Measurements from ENCODE around the gene RIPOR1. TPM values are rescaled to one million over a fixed set of nuclear protein-coding genes. Genes with fewer than 3 reads are reported as not detected.

Gene RIPOR1
- total RNA-seq, 1 experiment from 2014 or later: 34.4 TPM

DNA sequence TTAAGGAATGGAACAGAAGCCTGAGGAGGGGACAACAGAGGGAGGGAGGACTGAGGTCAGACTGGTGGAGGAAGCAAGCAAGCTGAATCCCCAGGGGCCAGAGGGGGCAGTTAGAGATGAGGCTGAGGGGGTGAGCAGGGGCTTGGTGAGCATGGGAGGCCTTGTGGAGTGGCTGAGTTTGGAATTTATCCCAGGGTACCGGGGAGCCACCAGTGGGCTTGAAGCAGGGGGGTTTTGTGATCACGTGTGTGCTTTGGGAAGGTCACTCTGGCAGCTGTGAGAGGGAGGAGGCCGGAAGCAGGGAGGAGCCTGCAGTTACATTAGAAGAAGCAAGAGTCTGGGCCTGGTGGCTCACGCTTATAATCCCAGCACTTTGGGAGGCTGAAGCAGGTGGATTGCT is 23.8 kb downstream of the RIPOR1 start:
- DNase-seq (ENCODE audit: low read depth): no peak

DNA sequence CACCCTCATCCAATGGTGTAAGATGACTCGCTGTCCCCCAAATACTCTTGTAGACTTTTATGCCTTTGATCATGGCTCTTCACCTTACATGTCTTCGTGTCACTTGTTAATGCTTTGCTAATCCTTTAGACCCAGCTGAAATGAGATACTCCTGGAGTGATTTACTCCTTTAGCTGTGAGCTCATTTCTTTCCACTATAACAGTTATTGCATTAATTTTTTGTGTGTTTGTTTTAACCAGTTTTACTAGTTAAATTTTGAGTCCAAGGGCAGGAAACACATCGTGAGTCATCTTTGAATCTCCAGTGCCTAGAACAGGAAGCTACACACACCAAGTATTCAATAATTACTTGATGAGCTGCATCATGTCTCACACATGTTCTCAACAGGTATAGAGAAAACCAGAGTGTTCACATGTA is 27.2 kb downstream of the RIPOR1 start:
- DNase-seq (ENCODE audit: low read depth): peak; percentile 82

DNA sequence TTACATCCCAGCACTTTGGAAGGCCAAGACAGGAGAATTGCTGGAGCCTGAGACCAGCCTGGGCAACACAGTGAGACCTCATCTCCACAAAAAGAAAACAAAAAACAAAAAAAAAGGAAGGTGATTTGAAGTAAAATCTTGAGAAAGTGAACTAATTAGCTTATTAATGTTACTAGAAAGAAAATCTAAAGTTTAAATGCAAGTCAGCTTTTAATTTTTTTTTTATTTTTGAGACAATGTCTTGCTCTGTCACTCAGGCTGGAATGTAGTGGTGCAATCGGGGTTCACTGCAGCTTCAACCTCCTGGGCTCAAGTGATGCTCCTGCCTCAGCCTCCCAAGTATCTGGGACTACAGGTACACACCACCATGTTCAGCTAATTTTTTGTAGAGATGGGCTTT is 30.2 kb downstream of the RIPOR1 start:
- no peak for DNase-seq (ENCODE audit: low read depth)

DNA sequence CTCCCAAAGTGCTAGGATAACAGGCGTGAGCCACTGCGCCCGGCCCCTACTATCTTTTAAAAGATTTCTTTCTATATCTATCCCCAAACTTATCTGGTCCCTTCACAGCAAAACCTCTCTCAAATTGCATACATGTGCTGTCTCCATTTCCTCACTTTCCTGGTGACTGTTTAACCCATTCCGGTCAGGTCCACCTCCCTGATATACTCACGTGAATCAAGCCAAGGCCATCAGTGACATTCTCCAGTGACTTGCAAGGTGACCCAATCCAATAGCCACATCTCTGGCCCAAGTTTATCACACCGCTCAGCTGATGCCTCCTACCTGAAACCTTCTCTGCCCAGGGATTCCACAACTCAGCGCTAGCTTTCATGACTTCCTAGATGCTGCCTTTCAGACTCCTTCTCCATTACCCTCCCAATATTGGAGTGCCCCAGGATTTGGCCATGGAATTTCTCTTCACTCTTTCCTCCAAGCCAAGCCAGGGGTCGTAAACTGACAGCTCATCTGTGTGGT is 32.3 kb downstream of the RIPOR1 start:
- peak; percentile 27 for DNase-seq (ENCODE audit: low read depth)

DNA sequence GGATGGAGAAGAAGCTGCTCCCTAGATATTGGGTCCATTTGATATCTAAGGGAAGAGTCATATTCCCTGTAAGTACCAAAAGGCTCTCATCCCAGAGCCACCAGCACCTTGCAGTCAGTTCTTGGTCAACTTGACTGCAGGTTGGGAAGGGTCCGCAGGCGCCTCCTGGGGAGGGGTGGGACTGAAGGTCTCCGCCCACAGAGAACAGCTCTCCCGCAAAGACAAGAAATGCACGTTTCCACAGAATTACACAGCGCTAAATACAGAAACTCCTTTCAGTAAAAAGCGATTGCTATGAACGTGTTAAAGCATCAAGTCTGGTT is 32.8 kb downstream of the RIPOR1 start:
- no peak for DNase-seq (ENCODE audit: low read depth)

DNA sequence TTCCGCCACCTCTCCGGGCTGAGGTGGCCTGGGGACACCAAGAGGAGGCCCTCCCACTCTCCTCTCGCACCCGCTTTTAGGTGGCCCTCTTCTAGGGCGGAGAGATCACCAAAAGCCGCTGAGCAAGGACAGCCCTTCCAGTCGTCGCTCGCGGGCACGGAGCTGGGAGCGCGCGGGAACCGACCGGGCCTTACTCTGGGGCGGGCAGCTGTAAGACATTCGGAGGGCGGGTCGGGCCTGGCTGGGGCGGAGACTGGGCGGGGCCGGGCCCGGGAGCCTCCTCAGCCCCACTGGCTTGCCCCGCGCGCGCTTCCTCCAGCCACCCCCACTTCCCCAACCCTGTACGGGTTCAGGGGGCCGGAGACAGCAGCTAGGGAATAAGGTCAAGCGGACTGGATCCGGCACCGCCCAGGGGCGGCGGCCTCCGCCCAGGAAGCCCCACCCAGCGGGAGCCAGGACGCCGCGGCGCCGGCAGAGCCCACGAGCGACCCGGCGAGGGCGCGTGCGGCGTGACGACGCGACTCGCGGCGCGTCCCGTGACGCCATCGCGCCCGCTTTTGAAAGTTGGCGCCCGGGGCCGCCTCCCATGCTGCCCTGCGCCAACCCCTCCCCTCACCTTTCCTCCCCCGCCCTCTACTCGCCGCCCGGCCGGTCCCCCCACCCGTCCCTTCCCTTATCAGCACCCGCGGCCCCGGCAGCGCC is 33.3 kb downstream of the RIPOR1 start:
- DNase-seq (ENCODE audit: low read depth): peak; percentile 97

DNA sequence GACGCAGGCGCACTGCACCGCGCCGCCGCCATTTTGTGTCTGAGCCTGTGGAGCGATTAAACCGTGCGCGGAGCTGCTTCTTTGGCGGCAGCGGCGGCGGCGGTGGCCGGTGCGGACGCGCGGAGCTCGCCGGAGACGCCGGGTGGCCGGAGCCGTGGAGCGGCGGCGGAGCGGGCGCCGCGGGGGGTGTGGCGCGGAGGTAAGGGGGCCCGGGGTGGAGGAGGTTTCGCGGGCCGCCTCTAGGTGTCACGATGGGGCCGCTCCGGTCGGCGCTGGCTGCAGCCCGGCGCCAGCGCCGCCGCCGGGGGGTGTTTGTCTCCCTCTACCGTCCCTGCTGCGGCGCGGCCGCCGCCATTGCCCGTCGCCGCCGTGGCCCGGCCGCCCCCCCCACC is 33.9 kb downstream of the RIPOR1 start, which contains the start of gene CTCF:
Gene CTCF, plus strand, starts transcription at position 1 of the 392 bp plus-strand sequence. CDS start 48,307 bp downstream, outside the sequence.
- peak; percentile 78 for DNase-seq (ENCODE audit: low read depth)

DNA sequence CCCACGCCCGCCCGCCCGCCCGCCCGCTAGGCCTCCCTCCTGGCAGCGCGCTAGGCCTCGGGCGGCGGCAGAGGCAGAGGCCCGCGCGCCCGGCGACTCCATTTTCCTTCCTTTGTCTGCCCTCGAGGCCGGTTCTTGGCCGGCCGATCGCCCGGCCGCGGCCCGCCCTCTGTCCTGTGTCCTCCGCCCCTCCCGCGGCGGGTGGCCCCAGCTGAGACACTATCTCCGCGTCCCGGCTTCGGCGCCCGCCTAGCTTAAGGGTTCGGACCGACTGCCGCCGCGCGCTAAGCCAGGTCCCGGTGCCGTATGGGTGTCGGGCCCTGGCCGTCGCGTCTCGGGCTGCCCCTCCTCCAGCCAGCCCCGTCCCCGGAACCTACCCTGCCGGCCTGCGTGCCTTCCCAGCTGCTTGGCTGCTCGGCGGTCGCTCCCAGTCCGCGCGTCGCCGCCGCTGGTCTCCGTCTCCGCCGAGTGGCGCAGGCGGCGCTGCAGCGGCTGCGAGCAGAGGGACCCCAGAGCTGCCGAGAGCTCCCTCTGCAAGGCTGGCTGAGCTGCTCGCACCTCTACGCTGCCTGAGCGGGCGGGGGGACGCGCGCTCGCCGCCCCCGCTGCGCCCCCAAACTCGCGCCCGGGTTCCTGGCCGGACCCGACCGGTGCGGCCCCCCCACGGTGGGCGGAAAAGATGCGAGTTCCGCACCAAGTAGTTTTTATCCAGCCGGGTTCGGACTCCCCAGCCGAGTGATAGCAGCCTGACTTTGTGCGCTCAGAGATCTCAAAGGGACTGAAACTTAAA is 34.5 kb downstream of the RIPOR1 start:
- peak; percentile 61 for DNase-seq (ENCODE audit: low read depth)

DNA sequence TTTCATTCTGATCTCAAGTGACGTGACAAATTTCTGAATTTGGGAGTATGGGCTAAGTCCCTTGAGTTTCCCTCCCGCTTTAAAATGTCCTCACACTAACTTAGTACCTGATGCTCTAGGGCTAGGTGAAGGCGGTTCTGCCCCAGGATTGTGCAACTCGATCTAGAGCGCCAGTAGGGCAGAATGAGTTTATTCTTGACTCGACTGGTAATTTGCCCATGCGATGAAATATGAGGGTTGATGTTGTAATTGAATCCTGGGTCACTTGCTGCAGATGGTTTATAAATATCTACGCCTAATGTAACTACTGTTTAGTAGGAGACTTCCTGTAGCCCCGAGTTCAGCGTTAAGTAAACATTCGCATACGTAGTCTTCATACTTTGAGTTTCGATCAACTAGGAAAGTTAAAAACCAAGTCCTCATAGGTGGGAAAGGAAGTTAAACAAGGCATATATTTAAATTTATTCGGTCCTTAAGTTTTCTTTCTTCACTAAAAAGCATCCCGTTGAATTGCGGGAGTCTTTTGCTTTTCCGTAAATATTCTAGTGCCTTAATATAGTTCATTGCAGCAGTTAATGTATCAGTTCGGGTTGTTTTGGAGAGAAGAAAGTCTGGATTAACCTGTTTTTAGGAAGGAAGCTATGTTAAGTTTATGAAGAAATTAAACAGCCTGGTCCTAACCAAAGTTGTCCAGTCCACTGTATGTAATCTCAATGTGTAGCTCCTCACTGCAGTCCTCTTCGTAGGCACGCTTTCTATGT is 35.3 kb downstream of the RIPOR1 start:
- DNase-seq (ENCODE audit: low read depth): peak; percentile 73

DNA sequence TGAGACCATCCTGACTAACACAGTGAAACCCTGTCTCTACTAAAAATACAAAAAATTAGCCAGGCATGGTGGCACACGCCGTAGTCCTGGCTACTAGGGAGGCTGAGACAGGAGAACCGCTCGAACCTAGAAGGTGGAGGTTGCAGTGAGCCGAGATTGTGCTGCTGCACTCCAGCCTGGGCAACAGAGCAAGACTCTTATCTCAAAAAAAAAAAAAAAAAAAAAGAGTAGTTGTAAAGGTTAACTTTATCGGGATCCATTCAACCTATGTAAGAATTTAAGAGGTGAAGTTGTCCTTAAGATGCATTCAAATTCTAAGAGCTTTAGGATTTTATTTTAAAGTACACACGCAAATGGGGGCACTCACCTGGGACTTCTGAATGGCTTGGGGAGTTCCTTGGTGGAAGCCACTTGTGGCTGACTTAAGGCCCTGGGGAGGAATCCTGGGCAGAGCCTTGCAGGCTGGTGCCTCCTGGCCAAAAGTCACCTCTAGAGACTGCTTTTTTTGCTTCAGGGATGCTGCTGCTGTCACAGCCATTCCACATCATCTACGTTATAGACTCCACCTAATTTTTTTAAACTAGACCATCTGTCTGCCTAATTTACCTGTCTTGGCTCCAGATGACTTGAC is 37.0 kb downstream of the RIPOR1 start:
- DNase-seq (ENCODE audit: low read depth): no peak

DNA sequence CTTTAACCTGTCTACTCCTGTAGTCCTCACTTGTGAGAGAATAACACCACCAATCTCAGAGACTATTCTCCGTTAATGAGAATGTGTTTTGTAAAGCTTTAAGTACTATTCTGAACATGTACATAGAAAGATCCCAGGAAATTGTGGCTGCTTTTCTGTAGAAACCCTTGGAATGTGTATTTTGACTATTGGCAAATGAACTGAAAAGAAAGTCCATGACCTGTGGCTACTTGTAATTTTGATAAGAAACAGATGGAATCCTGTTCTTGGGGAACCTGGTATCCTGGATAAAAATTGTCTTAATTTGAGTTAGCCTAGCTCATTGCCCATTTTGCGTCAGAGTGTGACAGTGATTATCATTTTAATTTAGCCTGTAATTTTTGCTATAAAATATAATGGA is 42.8 kb downstream of the RIPOR1 start:
- no peak for DNase-seq (ENCODE audit: low read depth)

DNA sequence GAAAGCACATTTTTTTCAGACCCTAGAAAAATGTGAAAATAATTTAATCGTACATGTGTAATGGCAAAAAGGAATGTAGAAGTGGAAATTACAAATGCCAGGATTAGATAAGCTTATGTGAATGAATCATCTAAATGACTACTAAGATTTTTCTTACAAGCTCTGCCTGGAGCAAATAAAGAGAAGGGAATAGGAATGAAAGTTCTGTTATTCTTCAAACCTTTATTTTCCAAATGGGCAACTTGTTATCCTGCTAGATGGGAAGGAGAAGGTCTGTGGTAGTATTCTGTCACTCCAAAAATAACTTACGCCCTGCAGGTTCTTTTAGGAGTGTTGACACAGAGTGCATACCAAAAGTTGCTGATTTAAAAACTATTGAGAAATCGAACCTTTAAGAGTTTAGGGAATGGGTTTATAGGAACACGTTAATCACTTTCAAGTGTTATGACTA is 43.4 kb downstream of the RIPOR1 start:
- peak; percentile 55 for DNase-seq (ENCODE audit: low read depth)

DNA sequence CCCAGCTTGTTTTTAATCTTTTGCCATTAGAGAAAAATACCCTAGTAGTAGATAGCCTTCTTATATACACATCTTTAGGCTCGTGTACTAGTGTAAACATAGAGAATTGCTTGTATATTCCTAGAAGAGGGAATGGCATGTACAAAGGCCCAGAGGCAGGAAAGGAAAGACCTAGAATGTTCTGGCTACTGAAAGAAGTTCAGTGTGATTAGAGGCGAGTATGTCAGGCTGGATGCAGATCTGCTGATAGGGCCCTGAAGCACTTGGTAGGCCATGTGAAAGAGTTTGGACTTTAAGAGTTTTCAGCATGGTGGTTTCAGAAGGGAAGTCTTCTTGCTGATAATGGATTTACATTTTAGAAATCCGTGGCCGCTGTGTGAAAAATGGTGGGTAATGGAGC is 51.1 kb downstream of the RIPOR1 start:
- no peak for DNase-seq (ENCODE audit: low read depth)

DNA sequence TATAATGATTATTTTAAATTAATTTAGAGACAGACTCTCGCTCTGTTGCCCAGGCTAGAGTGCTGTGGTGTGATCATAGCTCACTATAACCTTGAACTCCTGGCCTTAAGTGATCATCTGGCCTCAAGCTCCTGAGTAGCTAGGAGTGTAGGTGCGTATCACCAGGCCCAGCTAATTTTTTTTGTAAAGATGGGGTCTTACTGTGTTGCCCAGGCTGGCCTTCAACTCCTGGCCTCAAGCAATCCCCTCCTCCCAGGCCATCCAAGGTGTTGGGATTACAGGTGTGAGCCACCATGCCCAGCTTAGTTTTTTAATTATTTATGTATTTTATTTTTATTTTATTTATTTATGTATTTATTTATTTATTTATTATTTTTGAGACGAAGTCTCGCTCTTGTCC is 51.6 kb downstream of the RIPOR1 start:
- no peak for DNase-seq (ENCODE audit: low read depth)

DNA sequence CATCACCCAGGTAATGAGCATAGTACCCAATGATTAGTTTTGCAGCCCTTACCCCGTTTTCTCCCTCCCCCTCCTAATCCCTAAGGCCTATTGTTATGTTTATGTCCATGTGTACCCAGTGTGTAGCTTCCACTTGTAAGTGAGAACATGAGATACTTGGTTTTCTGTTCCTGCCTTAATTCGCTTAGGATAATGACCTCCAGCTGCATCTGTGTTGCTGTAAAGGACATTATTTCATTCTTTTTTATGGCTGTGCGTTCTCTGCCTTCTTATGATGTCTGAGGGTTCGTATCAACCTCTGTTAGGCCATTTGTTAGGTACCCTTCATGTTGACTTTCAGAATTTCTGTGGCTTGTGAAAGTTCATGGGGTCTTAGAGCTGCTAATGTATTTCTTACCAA is 64.7 kb downstream of the RIPOR1 start:
- DNase-seq (ENCODE audit: low read depth): no peak

DNA sequence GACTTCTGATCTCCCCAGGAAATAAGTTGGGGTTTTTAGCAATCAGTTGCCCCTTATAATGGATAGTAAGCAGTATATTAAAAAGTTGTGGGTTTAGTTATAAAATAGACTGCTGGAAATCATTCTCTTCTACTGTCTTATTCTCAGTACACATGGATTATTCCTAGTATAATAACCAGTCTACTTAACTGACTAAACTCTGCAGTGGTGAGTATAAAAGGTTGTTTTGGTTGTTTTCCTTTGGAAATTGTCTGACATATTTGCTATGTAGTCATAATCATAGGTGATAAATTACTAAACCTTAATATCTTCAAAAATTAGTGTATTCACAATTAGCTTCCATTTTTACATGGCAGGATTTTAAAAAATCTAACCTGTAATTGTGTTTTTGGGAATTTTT is 65.1 kb downstream of the RIPOR1 start:
- DNase-seq (ENCODE audit: low read depth): no peak

DNA sequence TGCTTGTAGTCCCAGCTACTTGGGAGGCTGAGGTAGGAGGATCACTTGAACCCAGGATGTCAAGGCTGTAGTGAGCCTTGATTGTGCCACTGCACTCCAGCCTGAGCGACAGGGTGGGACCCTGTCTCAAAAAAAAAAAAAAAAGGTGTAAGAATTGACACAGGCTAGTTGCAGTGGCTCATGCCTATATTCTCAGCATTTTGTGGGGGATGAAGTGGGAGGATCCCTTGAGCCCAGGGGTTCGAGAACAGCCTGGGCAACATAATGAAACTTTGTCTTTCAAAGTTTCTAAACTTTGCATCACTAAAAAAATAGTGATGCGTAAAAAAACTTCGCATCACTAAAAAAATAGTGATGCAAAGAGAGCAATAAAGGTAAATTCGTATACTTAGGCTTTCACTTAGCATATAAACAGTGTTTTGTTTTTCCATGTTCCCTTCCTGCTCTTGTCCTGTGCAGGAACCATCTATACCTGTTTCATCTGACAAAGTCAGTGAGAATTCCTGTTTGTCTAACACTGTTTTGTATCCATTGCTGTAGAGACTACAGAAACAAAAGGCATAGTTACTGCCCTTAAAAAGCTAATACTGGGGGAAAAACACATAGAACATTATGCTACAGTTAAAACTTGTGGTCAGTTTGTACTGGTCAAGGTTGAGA is 65.8 kb downstream of the RIPOR1 start:
- DNase-seq (ENCODE audit: low read depth): peak; percentile 8

DNA sequence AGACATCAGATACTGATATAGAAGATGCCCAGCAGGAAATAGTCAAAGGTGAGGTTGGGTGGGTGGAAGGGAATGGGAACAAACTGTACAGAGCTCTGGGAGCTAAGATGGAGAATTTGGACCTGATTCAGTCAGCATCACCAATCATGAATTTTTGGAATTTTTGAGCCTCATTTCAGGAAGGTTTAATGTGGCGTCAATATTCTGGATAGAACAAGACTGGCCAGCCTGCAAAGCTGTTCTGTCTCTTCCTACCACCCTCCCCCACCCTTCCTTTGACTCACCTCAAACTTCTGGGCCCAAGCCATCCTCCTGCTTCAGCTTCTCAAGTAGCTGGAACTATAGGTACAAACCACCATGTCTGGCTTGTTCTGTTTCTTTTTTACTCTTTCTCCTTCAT is 66.3 kb downstream of the RIPOR1 start:
- peak; percentile 58 for DNase-seq (ENCODE audit: low read depth)
